Keratinocyte (primary cell): Measurements from ENCODE around the gene SOX3. TPM values are rescaled to one million over a fixed set of nuclear protein-coding genes. Genes with fewer than 3 reads are reported as not detected.

ENCODE experiments used
- DNase-seq: peaks from one replicate; pipeline ENCODE4 v3.0.0-alpha.2; 2011; ENCODE audit warnings: low read depth, missing footprints, low spot score
- FAIRE-seq: peaks from 2 replicates; lab custom pipeline; 2011; peaks lifted over from hg19 to GRCh38; lab: Jason Lieb, UNC
- H2AFZ ChIP-seq: 2 replicates; pipeline ENCODE4 v1.6.0; 2012; ENCODE audit warnings: low read length, control low read depth, inconsistent platforms; ENCODE audit not compliant: control insufficient read depth
- H3K27ac ChIP-seq: 2 replicates; pipeline ENCODE4 v1.5.1; 2011; ENCODE audit warnings: low read length; ENCODE audit not compliant: control insufficient read depth, insufficient read depth
- H3K27me3 ChIP-seq: 3 replicates; pipeline ENCODE4 v1.6.0; 2011; ENCODE audit warnings: low read length; ENCODE audit not compliant: control insufficient read depth, insufficient read depth; ENCODE audit errors: extremely low read depth
- H3K36me3 ChIP-seq, 2 experiments: 2 replicates in 1 of 2; 3 replicates in 1 of 2; pipeline ENCODE4 v1.5.1; 2011; ENCODE audit warnings: low read length in 2 of 2, mild to moderate bottlenecking in 1 of 2; ENCODE audit not compliant: control insufficient read depth in 2 of 2, insufficient read depth in 2 of 2; ENCODE audit errors: extremely low read depth in 1 of 2
- H3K4me1 ChIP-seq: 3 replicates; pipeline ENCODE4 v1.5.1; 2011; ENCODE audit warnings: low read length; ENCODE audit not compliant: control insufficient read depth, insufficient read depth; ENCODE audit errors: extremely low read depth
- H3K4me2 ChIP-seq: 3 replicates; pipeline ENCODE4 v1.6.0; 2011; ENCODE audit warnings: low read depth, low read length; ENCODE audit not compliant: control insufficient read depth, insufficient read depth; ENCODE audit errors: extremely low read depth
- H3K4me3 ChIP-seq, 3 experiments: fragments of 200-600 bp in 1 of 3; sonication (generic) in 1 of 3; 2 replicates in 2 of 3; 3 replicates in 1 of 3; pipeline ENCODE4 v1.5.1; 2011 to 2016; ENCODE audit warnings: low read length in 3 of 3, mild to moderate bottlenecking in 3 of 3, control low read depth in 2 of 3, inconsistent platforms in 1 of 3, low read depth in 1 of 3, mixed read lengths in 1 of 3, mixed run types in 1 of 3, moderate library complexity in 1 of 3; ENCODE audit not compliant: control insufficient read depth in 2 of 3, insufficient read depth in 2 of 3; ENCODE audit errors: extremely low read depth in 1 of 3
- H3K79me2 ChIP-seq: 2 replicates; pipeline ENCODE4 v1.6.0; 2012; ENCODE audit warnings: low read length; ENCODE audit not compliant: control insufficient read depth, insufficient read depth
- H3K9ac ChIP-seq: 3 replicates; pipeline ENCODE4 v1.6.0; 2011; ENCODE audit warnings: low read length; ENCODE audit not compliant: control insufficient read depth, insufficient read depth; ENCODE audit errors: extremely low read depth
- H3K9me1 ChIP-seq: 3 replicates; pipeline ENCODE4 v1.6.0; 2011; ENCODE audit warnings: low read length; ENCODE audit not compliant: control insufficient read depth, insufficient read depth; ENCODE audit errors: extremely low read depth
- H3K9me3 ChIP-seq: 2 replicates; pipeline ENCODE4 v1.5.1; 2012; ENCODE audit warnings: low read depth, low read length; ENCODE audit not compliant: control insufficient read depth
- H4K20me1 ChIP-seq: 3 replicates; pipeline ENCODE4 v1.6.0; 2011; ENCODE audit warnings: low read length; ENCODE audit not compliant: control insufficient read depth, insufficient read depth; ENCODE audit errors: extremely low read depth
- EZH2 ChIP-seq: IDR thresholded peaks from one replicate; pipeline ENCODE4 v1.6.1; 2012; ENCODE audit warnings: inconsistent platforms, mild to moderate bottlenecking, low read length, moderate library complexity
- dilution Hi-C: fragments of 300-500 bp; cut with MboI; formaldehyde crosslinking; loops from one replicate; pipeline ENCODE4 v1.7.0; 2020; ENCODE audit warnings: low sequenced_read_pairs; ENCODE audit not compliant: extremely low pct_ligation_motif_present
- polyA plus RNA-seq, 5 experiments: library from polyadenylated mRNA; depleted of rRNA in 3 of 5; stranded (reverse) in 3 of 5; stranded (forward) in 1 of 5; unstranded in 1 of 5; fragments of >200 nt; gene quantifications; 1 replicate in 1 of 5; 2 replicates in 3 of 5; 3 replicates in 1 of 5; pipeline versions ENCODE4 v1.2.1 to v1.2.3, GENCODE V29; 2011 to 2012; ENCODE audit warnings: missing spikeins in 2 of 5, low read depth in 1 of 5, low replicate concordance in 1 of 5
- TF ChIP-seq, protein P1 (sequence below), 3 experiments: IDR thresholded peaks in 1 of 3; conservative IDR thresholded peaks in 1 of 3; optimal IDR thresholded peaks in 1 of 3; 2 replicates in 2 of 3; 3 replicates in 1 of 3; pipeline versions ENCODE3 to v1.5.1; 2011; ENCODE audit warnings: low read length in 3 of 3, mild to moderate bottlenecking in 3 of 3, moderate library complexity in 2 of 3, control low read depth in 1 of 3, inconsistent platforms in 1 of 3; ENCODE audit not compliant: insufficient read depth in 2 of 3; ENCODE audit errors: extremely low read depth in 1 of 3

Gene SOX3
- polyA plus RNA-seq, 1 donor (not counting 4 experiments of a cell fraction or from before 2014, with no cell fraction given) = not detected

DNA sequence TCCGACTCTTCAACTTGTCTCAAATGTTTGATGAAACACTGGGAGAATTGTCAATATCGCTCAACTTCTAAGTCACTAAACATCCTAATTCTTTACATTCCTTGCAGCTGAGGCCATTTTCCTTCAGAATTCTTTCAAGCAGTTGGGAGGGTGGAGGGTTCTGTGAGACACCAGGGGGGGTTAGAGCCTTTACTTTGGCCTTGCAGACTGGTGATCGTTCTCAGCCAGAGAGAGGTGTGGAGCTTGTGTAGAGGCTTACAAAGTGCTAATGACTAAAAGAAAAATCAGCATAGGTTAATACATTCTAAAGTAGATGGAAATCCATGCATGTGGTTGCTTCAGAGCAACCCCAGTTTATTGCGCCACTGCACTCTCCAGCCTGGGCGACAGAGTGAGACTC is 21.3 kb upstream of the SOX3 start:
- no peaks in the 10 kb centered on the region for H3K27me3 ChIP-seq
- H3K36me3 ChIP-seq = no peaks in the 10 kb centered on the region
- H3K9me3 ChIP-seq = no peaks in the 10 kb centered on the region
- FAIRE-seq (no peak), DNase-seq (no peak)
- dilution Hi-C loops = no loop called here
- H3K79me2 ChIP-seq = no peaks in the 10 kb centered on the region
- H3K9ac ChIP-seq = no peak overlapping the region
- H4K20me1 ChIP-seq = no peaks in the 10 kb centered on the region
- no peaks in the 10 kb centered on the region for H3K4me1 ChIP-seq
- no peak overlapping the region for H3K4me2 ChIP-seq
- no peaks in the 10 kb centered on the region for H3K9me1 ChIP-seq
- no peak overlapping the region for H3K4me3 ChIP-seq
- TF ChIP-seq, protein P1, sequence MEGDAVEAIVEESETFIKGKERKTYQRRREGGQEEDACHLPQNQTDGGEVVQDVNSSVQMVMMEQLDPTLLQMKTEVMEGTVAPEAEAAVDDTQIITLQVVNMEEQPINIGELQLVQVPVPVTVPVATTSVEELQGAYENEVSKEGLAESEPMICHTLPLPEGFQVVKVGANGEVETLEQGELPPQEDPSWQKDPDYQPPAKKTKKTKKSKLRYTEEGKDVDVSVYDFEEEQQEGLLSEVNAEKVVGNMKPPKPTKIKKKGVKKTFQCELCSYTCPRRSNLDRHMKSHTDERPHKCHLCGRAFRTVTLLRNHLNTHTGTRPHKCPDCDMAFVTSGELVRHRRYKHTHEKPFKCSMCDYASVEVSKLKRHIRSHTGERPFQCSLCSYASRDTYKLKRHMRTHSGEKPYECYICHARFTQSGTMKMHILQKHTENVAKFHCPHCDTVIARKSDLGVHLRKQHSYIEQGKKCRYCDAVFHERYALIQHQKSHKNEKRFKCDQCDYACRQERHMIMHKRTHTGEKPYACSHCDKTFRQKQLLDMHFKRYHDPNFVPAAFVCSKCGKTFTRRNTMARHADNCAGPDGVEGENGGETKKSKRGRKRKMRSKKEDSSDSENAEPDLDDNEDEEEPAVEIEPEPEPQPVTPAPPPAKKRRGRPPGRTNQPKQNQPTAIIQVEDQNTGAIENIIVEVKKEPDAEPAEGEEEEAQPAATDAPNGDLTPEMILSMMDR (optimal IDR thresholded peaks at IDR 0.05 in 1 of 3, IDR thresholded peaks at IDR 0.05 in 1 of 3, conservative IDR thresholded peaks at IDR 0.05 in 1 of 3; ENCODE audit: extremely low read depth in 1 of 3, insufficient read depth in 2 of 3, low read length in 3 of 3) = no peak
- TF ChIP-seq EZH2 = no peak
- H2AFZ ChIP-seq = no peak overlapping the region
- H3K27ac ChIP-seq = no peak overlapping the region

DNA sequence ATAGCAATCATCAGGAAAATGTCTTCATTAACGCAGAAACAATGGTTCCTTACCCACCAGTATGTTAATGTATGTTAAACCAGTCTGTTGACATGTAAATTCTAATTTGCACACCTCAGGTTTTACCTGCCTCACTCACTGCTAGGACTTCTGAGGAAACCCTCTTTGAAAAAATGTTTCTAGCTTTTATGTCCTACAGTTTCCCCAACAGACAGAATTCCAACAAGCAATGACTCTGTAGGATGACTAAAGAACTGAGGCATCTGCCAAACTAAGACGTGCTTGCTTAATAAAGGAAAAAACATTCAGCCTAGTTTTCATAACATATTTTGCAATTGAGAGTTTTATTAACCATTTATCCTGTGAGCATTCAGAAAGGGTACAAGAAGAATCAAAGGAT is 20.6 kb upstream of the SOX3 start:
- H3K36me3 ChIP-seq = no peaks in the 10 kb centered on the region
- FAIRE-seq (no peak), DNase-seq (no peak)
- no peak overlapping the region for H2AFZ ChIP-seq
- H3K4me1 ChIP-seq = no peaks in the 10 kb centered on the region
- H3K27ac ChIP-seq = no peak overlapping the region
- no peaks in the 10 kb centered on the region for H4K20me1 ChIP-seq
- H3K4me2 ChIP-seq = no peak overlapping the region
- H3K9me1 ChIP-seq = no peaks in the 10 kb centered on the region
- no peaks in the 10 kb centered on the region for H3K79me2 ChIP-seq
- TF ChIP-seq, protein P1 (optimal IDR thresholded peaks at IDR 0.05 in 1 of 3, IDR thresholded peaks at IDR 0.05 in 1 of 3, conservative IDR thresholded peaks at IDR 0.05 in 1 of 3; ENCODE audit: extremely low read depth in 1 of 3, insufficient read depth in 2 of 3, low read length in 3 of 3) = no peak
- H3K27me3 ChIP-seq = no peaks in the 10 kb centered on the region
- dilution Hi-C loops = no loop called here
- no peak overlapping the region for H3K9ac ChIP-seq
- no peaks in the 10 kb centered on the region for H3K9me3 ChIP-seq
- no peak overlapping the region for H3K4me3 ChIP-seq
